HG03575 (cell line): ENCODE measurements around the gene PAK1IP1.
A peak's percentile ranks its signal among the peaks of the same experiment; 100 is the strongest.
"Not testable (repeated sequence)": the region's sequence is repeated elsewhere in the genome, so short reads cannot be mapped to it uniquely, and the experiment has no call there.

Experiments
- ATAC-seq: cut with Tn5 transposase; IDR thresholded peaks from one replicate; pipeline ENCODE4 v1.9.1; 2021; ENCODE audit not compliant: unreplicated experiment, insufficient number of reproducible peaks, low FRiP score; ENCODE audit errors: extremely low read depth

PAK1IP1 gene

DNA sequence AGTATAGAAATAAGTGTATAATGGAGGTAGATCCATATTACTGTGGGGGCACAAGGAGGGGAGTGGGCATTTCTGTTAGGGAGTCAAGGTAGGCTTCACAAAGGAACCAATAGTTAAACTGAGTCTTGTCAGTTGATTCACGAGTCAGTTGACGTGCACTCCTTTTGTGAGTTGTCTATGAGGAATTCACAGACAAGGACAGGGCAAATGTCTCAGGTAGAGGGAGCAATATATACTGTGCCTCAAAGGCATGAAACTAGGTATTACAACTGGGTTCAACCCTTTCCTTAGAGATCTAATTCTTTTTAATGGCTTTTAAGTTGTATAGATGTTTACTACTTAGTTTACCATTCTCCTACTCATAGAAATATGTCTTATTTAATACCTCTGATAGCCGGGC is 39.1 kb downstream of the PAK1IP1 start:
- no peak for ATAC-seq

DNA sequence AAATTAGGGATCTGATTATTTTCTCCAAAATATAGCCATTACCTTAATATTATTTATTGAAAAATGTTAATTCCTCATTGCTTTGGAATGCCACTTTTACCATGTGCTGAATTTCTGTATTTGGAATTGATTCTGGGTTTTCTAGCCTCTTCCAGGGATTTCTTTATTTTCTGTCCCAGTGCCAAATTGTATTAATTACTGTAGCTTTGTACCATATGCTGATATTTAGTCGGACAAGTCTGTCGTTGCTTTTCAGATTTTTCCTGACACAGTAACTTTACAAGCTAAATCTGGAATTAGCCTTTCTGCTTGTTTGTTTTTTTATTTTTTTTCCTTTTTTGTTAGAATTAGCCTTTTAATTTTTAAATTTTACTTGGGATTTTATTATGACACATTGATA is 42.0 kb downstream of the PAK1IP1 start:
- ATAC-seq: no peak

DNA sequence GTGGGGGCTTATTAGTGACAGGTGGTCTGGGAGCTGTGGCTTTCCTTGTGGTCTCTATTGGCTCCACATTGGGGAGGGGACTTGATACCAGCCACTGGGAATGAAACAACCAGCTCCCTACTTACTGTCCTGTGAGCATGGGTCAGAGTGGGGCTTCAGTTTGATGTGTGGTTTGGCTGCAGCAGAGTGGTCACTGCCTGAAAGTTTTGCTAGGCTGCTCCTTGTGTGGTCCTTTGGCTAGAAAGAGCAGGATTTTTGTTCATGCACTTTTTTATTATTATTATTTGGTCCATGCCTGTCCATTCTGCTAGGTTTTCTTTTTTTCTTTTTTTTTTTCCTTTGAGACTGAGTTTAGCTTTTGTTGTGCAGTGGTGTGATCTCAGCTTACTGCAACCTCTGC is 45.3 kb downstream of the PAK1IP1 start:
- no peak for ATAC-seq

DNA sequence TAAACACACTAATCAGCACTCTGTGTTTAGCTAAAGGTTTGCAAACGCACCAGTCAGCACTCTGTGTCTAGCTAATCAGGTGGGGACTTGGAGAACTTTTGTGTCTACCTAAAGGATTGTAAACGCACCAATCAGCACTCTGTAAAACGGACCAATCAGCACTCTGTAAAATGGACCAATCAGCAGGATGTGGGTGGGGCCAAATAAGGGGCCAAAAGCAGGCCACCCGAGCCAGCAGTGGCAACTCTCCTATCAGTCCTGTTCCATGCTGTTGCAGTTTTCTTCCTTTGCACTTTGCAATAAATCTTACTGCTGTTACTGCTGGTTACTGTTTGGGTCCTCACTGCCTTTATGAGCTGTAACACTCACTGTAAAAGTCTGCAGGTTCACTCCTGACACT is 46.9 kb downstream of the PAK1IP1 start:
- not testable (repeated sequence) for ATAC-seq

DNA sequence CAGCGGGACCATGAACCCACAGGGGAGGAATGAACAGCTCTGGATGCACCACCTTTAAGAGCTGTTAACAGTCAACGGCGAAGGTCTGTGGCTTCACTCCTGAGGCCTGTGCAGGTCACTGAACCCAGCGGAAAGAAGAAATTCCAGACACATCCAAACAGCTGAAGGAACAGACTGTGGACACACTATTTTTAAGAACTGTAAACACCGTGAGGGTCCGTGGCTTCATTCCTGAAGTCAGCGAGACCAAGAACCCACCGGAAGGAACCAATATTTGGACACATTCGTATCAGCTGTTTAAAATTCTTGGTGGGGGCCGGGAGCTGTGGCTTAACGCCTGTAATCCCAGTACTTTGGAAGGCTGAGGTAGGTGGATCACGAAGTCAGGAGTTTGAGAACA is 47.5 kb downstream of the PAK1IP1 start:
- no peak for ATAC-seq

DNA sequence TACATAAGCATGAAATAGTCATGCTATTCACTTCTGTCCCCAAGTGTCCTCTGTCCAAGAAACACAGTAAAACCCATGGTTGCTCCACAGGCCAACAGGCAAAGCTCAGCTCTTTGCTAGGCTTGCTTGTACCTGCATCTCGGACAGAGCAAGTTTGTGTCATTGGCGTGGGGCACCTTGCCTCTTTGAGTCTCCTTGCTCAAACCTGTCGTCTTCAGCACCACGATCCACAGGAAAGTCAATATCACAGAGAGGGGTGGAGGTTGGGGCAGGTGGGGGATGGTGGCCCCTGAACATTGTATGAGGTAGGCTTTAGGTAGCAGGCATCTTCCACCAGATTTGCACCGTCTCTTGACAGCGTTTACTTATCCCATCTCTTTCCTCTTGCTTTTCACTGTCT is 48.7 kb downstream of the PAK1IP1 start:
- ATAC-seq: no peak

DNA sequence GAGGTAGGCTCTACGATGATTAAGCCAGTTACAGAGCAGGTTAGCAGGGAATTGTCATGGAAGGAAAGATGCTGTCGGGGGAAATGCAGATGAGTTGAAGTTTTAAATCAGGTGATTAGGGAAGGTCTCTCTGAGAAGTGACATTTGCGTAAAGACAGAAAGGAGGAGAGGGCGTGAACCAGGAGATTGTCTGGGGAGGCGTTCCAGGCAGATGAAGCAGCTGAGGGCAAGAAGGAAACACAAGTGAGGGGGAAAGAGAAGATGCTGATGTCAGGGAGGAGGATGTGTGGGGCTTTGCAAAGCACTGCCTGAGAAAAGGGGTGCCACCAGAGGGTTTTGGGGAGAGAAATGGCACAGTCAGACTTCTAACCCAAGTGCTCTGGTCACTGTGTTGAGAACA is 50.3 kb downstream of the PAK1IP1 start:
- no peak for ATAC-seq

DNA sequence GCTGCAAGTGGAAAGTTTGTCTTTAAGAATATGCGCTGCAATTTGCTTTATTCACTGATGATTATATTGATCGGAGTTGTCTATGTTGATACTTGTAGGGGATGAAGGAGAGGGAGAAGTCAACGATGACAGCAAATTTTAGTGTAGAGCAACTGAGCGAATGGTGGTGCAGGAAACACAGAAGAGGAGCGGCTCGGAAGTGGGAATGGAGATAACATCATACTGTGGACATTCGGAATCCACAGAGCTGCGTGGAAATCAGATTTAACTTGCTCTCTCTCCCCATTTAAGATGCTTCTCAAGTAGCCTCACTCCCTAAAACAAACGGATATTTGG is 52.1 kb downstream of the PAK1IP1 start:
- ATAC-seq: no peak

DNA sequence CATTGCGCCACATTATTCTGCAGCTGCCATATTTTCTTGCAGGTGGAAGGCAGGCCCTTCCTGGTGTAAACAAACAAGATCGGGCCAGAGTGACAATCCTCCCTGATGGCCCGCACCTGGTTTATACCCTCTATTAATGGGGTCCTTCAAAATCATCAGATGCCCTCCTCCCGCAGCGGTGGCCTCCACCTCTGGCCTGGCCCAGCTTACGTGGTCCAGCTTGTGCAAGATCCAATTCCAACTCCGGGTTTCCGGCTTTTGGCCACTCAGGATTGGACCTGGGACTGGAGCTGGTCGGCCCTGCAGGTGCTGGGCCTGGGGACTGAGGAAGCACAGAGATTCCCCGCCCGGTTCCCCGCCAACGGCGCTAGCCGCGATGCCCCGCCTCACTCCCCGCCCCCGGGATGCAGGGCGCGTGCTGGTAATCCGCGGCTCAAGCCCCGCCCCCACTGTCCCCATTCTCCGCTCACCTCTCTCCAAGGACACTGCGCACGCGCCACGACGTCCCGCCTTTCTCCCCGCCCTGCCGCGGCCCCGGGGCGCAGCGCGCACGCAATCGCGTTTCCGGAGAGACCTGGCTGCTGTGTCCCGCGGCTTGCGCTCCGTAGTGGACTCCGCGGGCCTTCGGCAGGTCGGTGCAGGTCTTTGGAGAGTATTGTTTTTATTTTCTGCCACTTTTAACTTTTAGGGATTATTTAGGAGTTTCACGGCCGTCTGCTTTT is 52.6 kb downstream of the PAK1IP1 start, which contains the start of gene TMEM14B:
Gene TMEM14B, plus strand, starts transcription at position 555 of the 722 bp plus-strand sequence. CDS start 1,441 bp downstream, outside the sequence.
- peak; percentile 87 for ATAC-seq

DNA sequence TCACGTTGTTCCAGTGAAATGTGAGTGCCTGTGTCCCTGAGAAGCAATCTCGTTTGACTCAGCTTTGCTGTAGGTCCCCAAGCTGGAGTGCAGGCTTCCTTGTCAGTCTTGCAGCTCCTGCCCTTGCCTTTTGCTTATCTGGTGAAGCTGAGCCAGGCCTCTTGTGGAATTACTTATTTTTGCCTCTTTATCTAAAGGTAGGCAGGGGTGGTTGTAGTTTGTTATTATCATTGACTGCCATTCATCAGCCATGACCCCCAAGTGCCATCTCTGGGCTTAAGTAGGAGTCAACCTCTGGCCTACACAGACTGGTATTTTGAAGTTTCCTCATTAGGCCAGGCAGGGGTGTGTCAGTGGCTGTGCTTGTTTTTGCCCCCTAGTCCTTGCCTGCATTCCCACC is 55.0 kb downstream of the PAK1IP1 start:
- ATAC-seq: no peak

DNA sequence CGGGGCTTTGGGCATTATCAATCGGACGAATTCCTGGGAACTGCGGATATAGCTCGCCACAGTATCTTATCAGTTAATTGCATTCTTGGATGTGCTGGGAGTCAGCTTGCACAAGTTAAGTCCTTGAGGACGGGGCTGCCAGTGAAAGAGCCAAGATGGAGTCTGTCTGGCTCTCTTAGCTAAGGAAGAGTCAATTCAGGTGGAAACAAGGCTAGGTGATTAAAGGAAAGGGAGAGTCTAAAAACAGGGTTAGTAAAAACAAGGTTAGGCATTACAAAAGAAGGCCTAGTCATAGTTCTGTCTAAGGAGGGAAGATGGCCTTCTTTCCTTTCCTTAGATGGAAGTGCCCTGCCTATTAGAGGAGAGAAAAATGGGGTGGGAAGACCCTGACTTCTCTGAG is 55.8 kb downstream of the PAK1IP1 start:
- not testable (repeated sequence) for ATAC-seq

DNA sequence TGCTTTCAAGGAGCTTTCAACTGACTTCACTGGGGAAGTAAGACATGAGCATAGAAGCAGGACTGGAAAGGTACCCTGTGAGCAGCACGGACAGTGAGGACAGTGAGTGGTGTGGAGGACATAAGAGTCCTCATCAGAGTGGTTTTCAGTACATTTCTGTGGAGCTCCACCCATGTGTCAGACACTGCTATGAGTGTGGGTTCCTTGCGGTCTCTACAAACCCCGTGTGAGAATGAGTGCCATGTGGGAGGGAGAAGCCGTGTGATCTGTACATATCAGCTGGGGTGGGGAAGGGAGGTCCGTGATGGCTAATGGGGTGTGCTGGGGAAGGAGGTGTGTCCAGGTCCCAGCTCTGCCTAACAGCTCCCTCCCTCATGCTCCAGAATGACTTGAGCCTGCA is 57.0 kb downstream of the PAK1IP1 start:
- not testable (repeated sequence) for ATAC-seq

DNA sequence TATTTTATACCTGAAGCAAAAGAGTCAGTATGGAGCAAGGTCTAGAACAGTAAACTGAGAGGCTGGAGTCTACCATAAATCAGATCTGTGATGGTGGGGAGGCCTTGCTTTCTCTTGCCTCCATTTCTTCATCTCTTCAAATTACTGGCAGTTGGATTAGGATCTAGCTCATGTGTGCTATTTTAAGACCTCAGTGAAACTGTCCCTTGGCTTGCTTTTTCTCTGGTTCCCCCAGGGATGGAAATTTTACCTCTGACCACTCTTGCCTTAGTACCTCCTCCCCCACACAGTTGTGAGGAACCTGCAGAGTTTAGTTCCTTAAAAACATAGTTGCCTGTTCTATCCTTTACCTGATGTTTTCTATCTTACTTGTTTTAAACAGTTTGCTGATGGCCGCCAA is 61.3 kb downstream of the PAK1IP1 start:
- ATAC-seq: no peak
